OCI-LY1 (cell line): ENCODE measurements around the gene SSTR4.

Experiments used
- H2AFZ ChIP-seq: fragments of 200-600 bp; sonication (generic), shearing (Covaris generic); 2 replicates; pipeline ENCODE4 v1.6.0; 2014; ENCODE audit warnings: antibody characterized with exemption, mild to moderate bottlenecking, low read length
- H3F3A ChIP-seq: fragments of 200-600 bp; sonication (generic), shearing (Covaris generic); 2 replicates; pipeline ENCODE4 v1.6.0; 2014; ENCODE audit warnings: mild to moderate bottlenecking, antibody characterized with exemption, low read length, moderate library complexity; ENCODE audit not compliant: insufficient read depth
- H3K27ac ChIP-seq: fragments of 200-600 bp; sonication (generic); 2 replicates; pipeline ENCODE4 v1.5.1; 2014; ENCODE audit warnings: low read length, mixed run types, mild to moderate bottlenecking, low read depth; ENCODE audit not compliant: poor library complexity, severe bottlenecking
- H3K27me3 ChIP-seq: fragments of 200-600 bp; sonication (generic); 2 replicates; pipeline ENCODE4 v1.6.0; 2014; ENCODE audit warnings: antibody characterized with exemption, mild to moderate bottlenecking, low read length, moderate library complexity; ENCODE audit not compliant: insufficient read depth
- H3K36me3 ChIP-seq: fragments of 200-600 bp; sonication (generic); 2 replicates; pipeline ENCODE4 v1.6.1; 2014; ENCODE audit warnings: mild to moderate bottlenecking, antibody characterized with exemption, low read length, moderate library complexity, mixed read lengths; ENCODE audit not compliant: insufficient read depth
- H3K4me1 ChIP-seq: fragments of 200-600 bp; sonication (generic); 2 replicates; pipeline ENCODE4 v1.5.1; 2014; ENCODE audit warnings: mild to moderate bottlenecking, low read length, moderate library complexity; ENCODE audit not compliant: insufficient read depth, severe bottlenecking
- H3K4me2 ChIP-seq: fragments of 200-600 bp; sonication (generic), shearing (Covaris generic); 2 replicates; pipeline ENCODE4 v1.6.1; 2014; ENCODE audit warnings: low read length
- H3K4me3 ChIP-seq: fragments of 200-600 bp; sonication (generic); 2 replicates; pipeline ENCODE4 v1.5.1; 2014; ENCODE audit warnings: low read length, low read depth, mild to moderate bottlenecking, mixed read lengths; ENCODE audit not compliant: poor library complexity, severe bottlenecking
- H3K79me2 ChIP-seq: fragments of 200-600 bp; shearing (Covaris generic); 2 replicates; pipeline ENCODE4 v1.6.1; 2016; ENCODE audit warnings: mixed run types, low read length, mixed read lengths; ENCODE audit not compliant: insufficient read depth
- H3K9ac ChIP-seq: fragments of 200-600 bp; sonication (generic), shearing (Covaris generic); 2 replicates; pipeline ENCODE4 v1.6.1; 2014; ENCODE audit warnings: mild to moderate bottlenecking, low read length, mixed read lengths
- H3K9me2 ChIP-seq: fragments of 200-600 bp; sonication (generic), shearing (Covaris generic); 2 replicates; pipeline ENCODE4 v1.6.1; 2014; ENCODE audit warnings: low read depth, mild to moderate bottlenecking, low read length, mixed read lengths
- H3K9me3 ChIP-seq: fragments of 200-600 bp; shearing (Covaris generic); 2 replicates; pipeline ENCODE4 v1.6.1; 2014; ENCODE audit warnings: low read length, mixed read lengths
- H4K20me1 ChIP-seq: fragments of 200-600 bp; sonication (generic), shearing (Covaris generic); 2 replicates; pipeline ENCODE4 v1.6.0; 2016; ENCODE audit warnings: mild to moderate bottlenecking, low read length; ENCODE audit not compliant: insufficient read depth
- CTCF ChIP-seq: fragments of 200-600 bp; sonication (generic), shearing (Covaris generic); IDR thresholded peaks from 2 replicates; pipeline ENCODE4 v1.5.1; 2017; ENCODE audit warnings: mild to moderate bottlenecking, antibody characterized with exemption, low read length, moderate library complexity, mixed read lengths
- EZH2 ChIP-seq: fragments of 200-600 bp; sonication (generic), shearing (Covaris generic); IDR thresholded peaks from 2 replicates; pipeline ENCODE4 v1.8.0; 2017; ENCODE audit warnings: borderline replicate concordance, mixed run types, mild to moderate bottlenecking, antibody characterized with exemption, low read length, moderate library complexity, mixed read lengths

Gene SSTR4

GRCh38 chr20:23007462-23007861, 27.6 kb upstream of the SSTR4 start:
- no peak overlapping the region for H3K4me2 ChIP-seq
- no peak overlapping the region for H3K9ac ChIP-seq
- no peaks in the 10 kb centered on the region for H3K9me2 ChIP-seq
- TF ChIP-seq EZH2 (no peak), CTCF (no peak)
- no peak overlapping the region for H2AFZ ChIP-seq
- no peaks in the 10 kb centered on the region for H3K36me3 ChIP-seq
- no peaks in the 10 kb centered on the region for H3K4me1 ChIP-seq
- H3K79me2 ChIP-seq = no peaks in the 10 kb centered on the region
- H3K4me3 ChIP-seq = no peak overlapping the region
- no peak overlapping the region for H3K27ac ChIP-seq
- no peaks in the 10 kb centered on the region for H3F3A ChIP-seq
- H4K20me1 ChIP-seq = no peaks in the 10 kb centered on the region
- H3K9me3 ChIP-seq = no peaks in the 10 kb centered on the region
- H3K27me3 ChIP-seq = no peaks in the 10 kb centered on the region

GRCh38 chr20:23007886-23008655, 27.0 kb upstream of the SSTR4 start:
- H3K79me2 ChIP-seq = no peaks in the 10 kb centered on the region
- H3F3A ChIP-seq = no peaks in the 10 kb centered on the region
- no peaks in the 10 kb centered on the region for H3K9me2 ChIP-seq
- no peak overlapping the region for H3K9ac ChIP-seq
- H3K36me3 ChIP-seq = no peaks in the 10 kb centered on the region
- no peak overlapping the region for H3K27ac ChIP-seq
- no peaks in the 10 kb centered on the region for H3K4me1 ChIP-seq
- H3K4me3 ChIP-seq = no peak overlapping the region
- no peak overlapping the region for H3K4me2 ChIP-seq
- no peaks in the 10 kb centered on the region for H4K20me1 ChIP-seq
- no peaks in the 10 kb centered on the region for H3K27me3 ChIP-seq
- no peak for TF ChIP-seq CTCF
- TF ChIP-seq EZH2 = no peak
- H3K9me3 ChIP-seq = no peaks in the 10 kb centered on the region
- H2AFZ ChIP-seq = no peak overlapping the region

DNA sequence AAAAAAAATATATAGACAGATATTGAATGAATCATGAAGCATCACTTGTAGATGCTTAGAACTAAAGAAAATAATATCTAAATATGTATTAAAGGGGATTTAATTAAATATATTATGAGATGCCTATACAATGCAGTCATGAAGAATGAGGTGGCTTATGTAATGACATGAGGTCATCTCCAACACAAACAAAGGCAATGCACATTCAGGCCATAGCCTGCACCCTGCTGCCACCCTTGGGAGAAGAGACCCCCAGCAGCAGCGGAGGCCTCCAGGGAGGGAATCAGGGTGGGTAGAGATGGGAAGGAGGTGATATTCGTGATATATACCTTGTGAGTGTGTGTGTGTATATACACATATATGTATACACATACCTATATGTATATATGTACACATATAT, 26.4 kb upstream of the SSTR4 start:
- TF ChIP-seq CTCF (no peak), EZH2 (no peak)
- no peaks in the 10 kb centered on the region for H3K27me3 ChIP-seq
- no peaks in the 10 kb centered on the region for H3F3A ChIP-seq
- no peaks in the 10 kb centered on the region for H3K9me2 ChIP-seq
- H3K9me3 ChIP-seq = no peaks in the 10 kb centered on the region
- H3K9ac ChIP-seq = no peak overlapping the region
- H3K4me3 ChIP-seq = no peak overlapping the region
- no peaks in the 10 kb centered on the region for H3K4me1 ChIP-seq
- H3K4me2 ChIP-seq = no peak overlapping the region
- no peak overlapping the region for H2AFZ ChIP-seq
- H3K27ac ChIP-seq = no peak overlapping the region
- H4K20me1 ChIP-seq = no peaks in the 10 kb centered on the region
- H3K79me2 ChIP-seq = no peaks in the 10 kb centered on the region
- H3K36me3 ChIP-seq = no peaks in the 10 kb centered on the region
